Activated CD8-positive, alpha-beta memory T cell treated with anti-CD3 and anti-CD28 coated beads, Interleukin-2, amount 50 U/mL, for 1 hour (primary cell): ENCODE data around the gene MAP4K4.

Source experiments
- DNase-seq: peaks from one replicate; pipeline ENCODE4 v3.0.0-alpha.2; 2020; ENCODE audit errors: extremely low read depth

MAP4K4 gene

DNA sequence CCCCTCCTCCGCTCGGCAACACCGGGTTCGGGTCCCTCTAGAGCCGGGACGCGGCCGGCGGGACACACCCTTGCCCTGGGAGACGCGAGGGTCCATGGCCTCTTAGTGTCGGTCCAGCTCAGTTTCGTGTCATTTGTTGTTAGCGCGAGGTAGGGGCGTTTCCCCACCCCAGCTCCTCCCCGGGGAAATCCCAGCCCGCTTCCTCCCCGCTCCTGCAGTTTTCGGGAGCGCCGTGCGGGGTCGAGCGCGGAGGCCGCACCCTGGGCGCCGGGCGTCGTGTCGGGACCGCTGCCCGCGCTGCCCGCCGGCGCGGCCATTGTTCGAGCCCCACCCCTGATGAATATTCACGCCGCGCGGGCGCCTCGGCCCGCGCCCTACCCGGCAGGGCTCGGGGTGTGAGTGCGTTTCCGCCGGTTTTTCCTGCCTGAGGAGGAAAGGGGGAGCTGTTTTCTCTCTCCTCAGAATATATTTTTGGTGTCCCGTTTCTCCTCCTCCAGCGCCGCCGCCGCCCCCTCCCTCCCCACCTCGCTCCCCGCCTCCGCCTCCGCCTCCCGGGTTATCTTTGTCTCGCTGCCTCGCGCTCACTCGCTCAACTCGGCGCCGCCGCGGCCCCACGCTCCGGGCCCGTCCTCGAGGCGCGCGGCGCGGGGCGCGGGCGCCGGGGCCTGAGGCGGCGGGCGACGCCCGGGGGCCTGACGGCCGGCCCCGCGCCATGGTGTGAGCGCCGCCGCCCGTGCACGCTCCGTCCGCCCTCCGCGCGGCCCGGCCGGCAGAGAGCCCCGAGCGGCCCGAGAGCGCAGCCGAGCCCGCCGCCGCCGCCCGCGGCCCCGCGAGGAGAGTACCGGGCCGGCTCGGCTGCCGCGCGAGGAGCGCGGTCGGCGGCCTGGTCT is at the start of gene MAP4K4:
MAP4K4 (plus strand) TSS at position 584 of the 890 bp plus-strand sequence. CDS start 374 bp downstream, outside the sequence.
- DNase-seq = peak; percentile 59

DNA sequence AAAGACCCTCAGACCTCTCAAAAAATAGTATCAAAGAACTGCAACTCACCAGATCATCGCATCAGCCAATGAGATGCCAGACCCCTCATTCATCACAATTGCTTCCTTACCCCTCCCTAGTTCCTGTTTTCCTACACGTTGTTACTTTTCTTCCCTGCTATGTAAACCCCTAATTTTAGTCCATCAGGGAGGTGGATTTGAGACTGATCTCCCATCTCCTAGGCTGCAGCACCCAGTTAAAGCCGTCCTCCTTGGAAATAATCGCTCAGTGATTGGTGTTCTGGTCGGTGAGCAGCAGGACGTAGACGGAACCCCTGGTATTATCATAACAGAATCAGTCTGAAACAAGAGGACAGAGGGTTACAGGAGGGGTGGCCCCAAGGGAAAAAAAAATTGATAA is 44.0 kb upstream of the MAP4K4 start:
- DNase-seq = no peak

DNA sequence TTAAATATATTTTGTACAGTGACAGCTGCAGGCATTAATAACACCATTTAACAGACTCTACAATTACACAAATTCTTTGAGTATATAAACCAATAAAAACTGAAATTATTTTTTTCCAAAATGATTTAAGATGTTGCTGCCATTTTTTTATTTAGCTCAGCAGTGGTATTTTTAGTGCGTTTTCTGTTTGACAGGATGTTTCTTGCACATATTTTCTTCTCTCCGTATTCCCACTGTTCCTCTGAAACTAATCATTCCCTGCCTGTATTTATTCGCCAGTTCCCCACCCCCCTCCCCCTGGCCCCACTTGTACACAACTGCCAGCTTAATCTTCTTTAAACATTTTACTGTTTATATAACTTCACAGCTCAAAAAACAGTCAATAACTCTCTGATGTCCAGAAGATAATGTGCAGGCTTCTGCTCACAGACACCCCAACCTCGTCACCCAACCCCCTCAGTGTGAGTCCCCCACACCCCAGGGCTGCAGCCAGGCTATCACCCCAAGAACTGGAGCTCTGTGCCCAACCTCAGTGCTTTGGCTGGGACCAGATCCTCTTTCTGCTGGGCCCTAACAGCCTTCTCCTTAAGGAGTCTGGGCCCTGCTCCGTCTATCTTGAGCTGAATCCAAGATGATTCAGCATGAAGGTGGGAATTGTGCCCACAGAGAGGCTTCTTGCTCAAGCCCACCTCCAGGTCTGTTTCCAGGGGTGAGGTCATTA is 41.6 kb upstream of the MAP4K4 start:
- DNase-seq = no peak

DNA sequence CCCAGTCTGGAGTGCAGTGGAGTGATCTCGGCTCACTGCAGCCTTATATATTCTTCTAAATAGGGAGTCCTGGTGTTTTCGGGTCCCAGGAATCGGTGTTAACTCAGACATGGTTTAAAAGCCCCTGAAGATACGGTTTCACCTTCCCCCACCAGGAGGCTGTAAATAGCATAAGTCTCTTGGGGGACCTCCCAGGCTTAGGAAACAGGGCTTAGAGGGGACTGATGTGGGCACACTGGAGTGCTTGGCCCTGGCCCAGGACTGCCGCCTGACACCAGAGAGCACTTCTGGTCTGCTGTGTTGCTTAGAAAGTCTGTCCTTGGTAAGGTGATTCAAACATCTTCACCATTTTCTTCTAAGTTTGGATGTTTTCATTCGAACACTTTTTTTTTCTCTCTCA is 39.7 kb upstream of the MAP4K4 start:
- DNase-seq = no peak

DNA sequence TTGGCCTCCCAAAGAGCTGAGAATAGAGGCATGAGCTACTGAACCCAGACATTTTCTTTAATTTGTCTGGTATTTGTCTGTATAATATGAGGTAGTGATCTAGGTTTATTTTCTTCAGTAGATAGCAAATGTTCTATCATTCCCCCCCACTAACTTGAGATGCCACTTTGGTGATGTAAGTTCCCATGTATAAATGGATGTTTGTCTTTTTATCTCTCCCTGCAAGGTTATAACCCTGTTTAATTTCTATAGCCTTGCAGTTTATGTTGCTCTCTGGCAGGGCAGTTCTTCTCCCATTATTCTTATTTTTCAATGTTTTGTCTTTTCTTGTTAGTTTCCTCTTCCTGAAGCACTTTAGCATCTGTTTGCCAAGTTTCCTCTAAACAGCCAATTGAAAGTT is 39.1 kb upstream of the MAP4K4 start:
- no peak for DNase-seq

DNA sequence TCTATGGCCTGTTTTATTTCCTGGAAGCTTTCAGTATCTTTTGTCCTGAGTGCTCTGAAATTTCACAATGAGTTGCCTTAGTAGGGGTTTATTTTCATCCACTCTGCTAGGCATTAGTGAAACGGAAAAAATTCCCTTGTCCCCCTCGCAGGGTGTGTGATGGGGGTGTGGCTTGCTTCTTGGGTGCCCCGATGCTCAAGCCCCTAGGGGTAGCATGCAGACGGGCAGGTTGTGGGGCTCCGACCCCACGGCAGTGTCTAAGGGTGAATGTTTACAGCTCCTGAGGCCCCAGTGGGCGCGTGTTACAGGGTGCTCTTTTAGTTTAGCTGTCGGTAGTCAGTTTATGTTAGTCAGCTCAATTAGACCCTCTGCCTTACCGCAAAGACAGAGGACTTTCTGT is 32.2 kb upstream of the MAP4K4 start:
- no peak for DNase-seq

DNA sequence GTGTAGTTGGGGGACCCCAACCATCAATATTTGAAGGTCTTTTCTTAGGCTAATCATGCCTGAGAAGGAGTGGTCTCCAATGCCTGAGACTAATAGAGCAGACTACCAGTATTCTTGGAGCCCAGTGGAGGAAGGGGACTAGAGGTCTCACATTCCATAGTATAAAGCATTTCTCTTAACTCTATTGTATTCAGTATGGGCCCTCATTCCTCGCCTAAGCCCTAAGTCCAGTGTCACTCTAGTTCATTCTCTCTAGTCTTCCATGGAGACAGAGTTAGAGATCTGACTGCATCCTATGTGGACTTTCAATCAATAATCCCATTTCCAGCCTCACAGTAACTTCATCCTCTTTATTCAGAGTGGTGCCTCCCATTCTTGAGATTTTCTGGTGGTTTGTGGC is 29.7 kb upstream of the MAP4K4 start:
- DNase-seq = no peak

DNA sequence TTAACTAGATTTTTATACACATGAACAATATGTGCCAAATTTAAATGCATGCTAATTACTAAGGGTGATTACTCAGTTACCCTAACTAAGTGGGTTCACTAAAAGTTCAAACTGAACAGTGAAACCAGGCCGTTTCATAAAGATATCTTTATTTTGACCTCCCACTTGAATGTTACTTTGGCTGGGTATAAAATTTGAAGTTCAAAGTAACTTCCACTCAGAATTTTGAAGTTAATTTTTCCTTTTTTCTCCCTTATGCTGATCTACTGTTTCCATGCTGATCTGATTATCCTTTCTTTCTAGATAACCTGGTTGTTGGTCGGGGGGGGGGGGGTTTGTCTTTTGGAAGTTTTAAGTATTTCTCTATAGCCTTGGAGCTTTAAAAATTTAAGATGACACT is 25.5 kb upstream of the MAP4K4 start:
- DNase-seq = no peak

DNA sequence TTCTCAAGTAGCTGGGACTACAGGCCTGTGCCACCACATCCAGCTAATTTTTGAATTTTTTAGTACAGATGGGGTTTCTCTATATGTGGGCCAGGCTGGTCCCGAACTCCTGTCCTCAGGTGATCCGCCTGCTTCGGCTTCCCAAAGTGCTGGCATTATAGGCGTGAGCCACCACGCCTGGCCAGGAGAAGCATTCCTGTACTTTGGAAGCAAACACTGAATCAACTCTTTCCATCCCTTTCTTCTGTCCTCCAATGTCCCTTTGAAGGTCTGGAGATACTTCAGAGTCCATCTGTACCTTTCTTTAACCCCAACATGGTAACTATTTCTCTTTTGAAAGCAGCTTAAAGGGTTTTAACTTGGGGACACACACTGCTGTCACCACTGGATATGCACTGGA is 23.6 kb upstream of the MAP4K4 start:
- no peak for DNase-seq

DNA sequence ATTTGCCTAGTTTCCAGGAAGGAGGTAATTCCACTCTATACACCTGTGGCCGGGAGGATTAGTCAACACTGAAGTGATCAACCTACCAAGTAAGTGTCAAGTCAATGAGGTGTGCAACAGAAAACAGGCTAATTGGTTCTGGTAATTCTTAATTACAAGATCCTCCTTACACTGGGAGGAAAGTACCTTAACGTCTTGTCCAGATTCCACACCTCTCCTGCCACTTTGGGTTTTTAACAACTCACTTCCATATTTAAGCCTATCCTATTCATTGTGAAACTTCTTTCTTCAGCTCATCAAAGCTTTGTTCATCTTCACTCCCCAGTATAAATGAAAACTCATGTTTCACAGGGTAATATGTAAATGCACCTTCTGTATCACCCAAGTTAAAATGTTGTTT is 22.0 kb upstream of the MAP4K4 start:
- DNase-seq = no peak

DNA sequence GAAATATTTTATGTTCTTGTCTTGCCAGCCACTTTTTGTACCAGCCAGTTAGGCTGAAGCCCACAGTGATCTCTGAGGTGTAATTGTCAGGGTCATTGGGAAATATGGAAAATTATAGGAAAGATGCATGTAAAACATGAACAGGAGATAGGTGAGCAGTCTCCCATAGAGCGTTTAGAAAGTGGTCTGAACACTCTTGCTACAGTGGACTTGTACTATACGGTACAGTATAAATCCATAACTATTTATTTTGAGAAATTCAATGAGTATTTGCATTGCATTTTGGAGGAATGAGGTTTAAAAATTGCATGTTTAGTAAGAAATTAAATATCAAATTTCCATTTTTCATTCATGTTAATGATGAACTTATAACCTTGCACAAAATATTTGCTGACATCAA is 20.8 kb upstream of the MAP4K4 start:
- DNase-seq = no peak

DNA sequence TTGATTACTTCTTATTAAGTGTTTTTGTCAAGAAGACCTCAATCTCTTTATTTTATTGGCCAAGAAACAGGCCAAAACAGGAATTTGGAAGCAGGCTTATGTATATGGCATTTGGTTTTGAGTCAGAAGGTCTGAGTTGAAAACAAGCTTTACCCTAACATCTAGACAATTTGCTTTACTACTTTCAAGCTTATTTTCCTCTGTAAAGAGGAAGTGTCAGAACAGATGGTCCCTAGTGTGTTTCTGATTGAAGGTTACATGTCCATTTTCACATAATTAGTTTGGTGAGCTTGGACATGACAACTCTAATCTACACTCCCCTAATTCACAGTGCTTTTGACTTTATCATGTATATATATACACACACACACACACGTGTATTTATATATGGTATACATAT is 19.8 kb upstream of the MAP4K4 start:
- DNase-seq = no peak

DNA sequence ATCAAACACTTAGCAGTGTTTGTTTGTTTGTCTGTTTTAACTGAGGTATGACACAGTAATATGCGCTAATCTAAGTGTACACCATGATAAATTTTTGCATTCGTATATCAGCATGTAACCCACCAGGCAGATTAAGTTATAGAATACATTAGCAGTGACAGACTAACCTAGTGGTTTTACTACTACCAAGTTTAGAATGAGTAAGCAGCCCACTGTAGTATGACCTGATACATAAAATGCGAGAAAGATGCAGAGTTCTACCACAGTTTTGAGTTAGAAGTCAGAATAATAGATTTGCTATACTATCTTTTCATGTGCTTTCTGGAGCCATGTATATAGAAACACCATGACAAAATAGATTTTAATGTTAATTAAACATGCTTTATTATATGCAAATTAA is 19.1 kb upstream of the MAP4K4 start:
- DNase-seq = no peak

DNA sequence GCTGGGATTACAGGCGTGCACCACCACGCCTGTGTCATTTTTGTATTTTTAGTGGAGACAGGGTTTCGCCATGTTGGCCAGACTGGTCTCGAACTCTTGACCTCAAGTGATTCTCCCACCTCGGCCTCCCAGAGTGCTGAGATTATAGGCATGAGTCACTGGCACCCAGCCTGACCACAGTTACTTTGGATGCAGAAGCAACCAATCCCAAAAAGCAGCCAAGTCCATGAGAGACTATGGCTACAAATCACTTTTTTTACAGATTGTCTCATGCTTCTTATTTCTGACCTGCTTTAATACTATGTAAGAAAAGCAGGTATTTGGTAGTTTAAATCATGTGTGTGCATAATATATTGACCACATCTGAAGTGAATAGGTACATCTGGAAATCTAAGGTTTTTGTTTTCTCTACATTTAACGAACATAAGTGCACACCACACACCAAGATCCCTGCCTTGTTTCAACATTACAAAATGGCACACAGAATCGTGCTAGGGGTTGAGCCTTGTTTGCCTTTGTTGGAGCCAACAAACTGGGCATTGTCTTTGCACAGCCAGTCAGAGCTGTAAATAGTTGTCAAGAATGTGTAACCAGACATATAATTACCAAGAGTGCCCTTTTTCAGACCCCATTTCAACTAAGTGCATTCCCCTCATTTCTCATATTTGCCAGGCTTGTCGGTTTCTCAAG is 18.3 kb upstream of the MAP4K4 start:
- DNase-seq = no peak

DNA sequence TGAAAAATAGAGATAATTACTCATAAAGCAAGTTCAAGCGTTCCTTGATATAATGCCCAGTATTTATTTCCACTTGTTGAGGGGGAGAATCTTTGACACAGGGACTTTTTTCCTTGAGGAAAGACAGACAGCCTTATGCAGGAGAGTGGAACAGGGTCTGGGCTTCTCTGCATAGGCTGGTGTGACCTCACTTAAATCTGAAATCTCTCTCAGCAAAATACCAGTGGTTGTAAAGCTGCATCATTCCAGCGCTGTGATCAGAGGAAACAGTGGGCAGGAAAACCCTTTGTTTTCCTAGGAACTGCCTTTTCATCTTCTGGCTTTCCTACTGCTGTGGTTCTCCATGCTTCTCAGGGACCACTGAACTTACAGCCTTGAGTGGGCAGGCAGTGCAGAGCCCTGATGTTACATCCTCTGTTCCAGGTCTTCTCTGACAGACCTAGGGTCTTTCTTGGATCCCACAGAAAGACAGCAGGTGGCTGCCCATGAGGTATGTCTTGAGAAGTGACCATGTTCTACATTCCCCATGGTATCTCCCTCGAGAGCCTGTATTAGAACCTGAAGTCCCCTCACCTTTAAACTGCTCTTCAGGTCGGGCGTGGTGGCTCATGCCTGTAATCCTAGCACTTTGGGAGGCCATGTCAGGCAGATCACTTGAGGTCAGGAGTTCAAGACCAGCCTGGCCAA is 17.6 kb upstream of the MAP4K4 start:
- no peak for DNase-seq

DNA sequence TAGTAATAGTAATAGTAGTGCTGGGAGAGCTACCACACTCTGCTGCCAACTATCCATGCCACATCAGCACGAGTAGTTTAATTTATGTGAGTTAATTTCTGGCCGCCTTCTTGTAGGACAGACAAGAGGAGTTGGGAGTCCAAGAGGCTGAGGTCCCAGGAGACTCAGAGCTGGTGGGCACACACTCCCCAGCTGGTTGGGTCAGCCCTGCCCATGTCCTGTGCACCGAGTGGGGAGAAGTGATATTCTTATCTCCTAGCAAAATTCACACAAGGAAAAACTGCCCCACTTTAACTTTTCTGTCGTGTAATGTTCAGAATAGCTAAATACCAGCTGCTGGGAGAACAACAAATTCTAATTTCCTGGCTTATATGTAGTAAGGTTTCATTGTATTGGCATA is 15.2 kb upstream of the MAP4K4 start:
- no peak for DNase-seq

DNA sequence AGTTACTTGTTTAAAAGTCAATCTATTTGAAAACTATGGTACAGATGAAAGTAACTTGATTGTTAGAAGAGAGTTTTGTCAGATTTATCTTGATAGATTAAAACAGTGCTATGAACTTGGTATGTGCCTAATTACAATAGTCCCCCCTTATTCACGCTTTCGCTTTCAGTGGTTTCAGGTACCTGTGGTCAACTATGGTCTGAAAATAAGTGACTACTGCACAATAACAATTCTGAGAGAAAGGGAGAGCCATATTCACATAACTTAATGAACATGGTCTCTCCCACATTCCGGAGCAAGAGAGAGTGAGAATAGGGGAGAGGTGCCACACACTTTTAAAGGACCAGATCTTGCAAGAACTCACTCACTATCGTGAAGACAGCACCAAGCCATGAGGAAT is 13.2 kb upstream of the MAP4K4 start:
- DNase-seq = no peak

DNA sequence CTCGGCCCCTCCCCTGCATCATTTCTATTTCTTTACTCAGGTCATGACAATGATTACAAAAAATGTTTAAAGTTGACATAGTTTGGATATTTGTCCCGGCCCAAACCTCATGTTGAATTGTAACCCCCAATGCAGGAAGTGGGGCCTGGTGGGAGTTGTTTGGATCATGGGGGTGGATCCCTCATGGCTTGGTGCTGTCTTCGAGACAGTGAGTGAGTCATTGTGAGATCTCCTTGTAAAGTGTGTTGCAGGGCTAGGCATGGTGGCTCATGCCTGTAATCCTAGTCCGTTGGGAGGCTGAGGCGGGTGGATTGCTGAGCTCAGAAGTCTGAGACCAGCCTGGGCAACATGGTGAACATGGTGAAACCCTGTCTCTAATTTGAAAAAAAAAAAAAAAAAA is 9.2 kb upstream of the MAP4K4 start:
- no peak for DNase-seq

DNA sequence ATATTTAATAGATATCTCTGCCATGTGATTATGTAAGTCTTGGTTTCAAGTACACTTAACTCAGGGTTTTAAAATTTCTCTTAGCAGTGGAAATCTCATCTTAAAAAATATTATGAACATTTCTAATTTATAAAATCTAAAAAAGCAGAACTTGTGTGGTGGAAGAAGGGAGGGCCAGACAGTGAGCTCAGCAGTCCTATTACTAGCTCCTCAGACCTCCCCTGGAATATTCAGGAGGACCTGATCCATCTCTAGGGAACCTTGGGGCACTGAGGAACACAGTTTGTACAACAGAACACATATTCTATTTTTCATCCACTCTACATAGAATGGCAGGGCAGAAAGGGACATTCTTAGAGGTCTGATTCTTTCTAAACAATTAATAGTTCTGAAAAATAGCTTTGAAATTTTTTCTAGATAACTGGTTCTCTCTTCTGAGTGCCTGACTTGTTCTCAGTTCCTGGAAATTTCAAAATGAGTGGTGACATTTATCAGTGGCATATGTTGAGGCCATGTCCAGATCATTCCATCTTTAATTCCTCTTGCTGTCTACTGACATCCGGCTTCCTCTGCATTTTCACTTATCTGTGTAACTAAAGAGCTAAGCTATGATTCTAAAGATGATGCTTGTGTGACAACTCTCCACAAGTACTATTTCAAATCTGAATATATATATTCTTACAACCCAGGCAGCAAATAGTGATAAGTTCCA is 8.2 kb upstream of the MAP4K4 start:
- DNase-seq = no peak

DNA sequence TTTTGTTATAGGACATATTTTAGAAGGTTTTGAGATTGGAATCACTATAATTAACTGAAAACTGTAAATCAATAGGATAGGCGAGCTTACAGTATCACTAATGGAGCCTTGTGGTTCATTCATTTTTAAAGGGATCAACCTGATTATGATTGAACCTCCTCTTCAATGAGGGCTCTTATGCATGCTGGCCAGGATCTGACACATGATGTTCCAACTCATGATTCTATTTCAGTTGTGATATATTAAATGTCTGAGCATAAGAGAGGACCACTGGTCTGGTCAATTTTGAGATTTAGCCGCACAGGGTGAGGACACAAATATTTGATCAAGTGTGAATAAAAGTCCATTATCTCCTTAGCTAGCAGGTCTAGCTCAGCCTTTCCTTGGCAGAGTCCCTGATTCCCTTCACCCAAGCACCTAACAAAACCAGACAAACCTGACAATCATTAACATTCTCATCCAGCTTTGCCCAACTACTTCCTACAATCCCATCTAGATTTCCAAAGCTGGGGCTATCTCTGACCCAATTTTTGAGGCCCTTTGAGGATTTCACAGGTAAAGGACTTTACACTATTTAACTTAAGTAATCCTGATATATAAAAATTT is 6.9 kb upstream of the MAP4K4 start:
- DNase-seq = no peak

DNA sequence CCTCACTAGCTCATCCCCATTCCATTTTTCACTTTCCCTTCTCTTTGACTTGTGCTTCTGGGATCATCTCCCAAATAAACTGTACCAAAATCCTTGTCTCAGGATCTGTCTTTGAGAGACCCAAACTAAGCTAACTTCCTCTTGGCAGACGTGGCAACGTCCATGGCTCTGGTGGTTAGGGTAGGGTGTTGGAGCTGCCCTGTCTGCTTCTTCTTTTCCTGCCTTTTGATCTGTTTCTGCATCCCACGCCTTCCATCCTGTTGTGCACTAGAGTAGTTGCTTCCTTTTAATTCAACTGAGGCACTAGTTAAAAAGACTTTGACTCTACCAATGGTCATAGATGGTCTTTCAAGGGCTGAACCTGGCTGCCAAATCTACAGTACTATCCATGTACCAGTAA is 5.5 kb upstream of the MAP4K4 start:
- DNase-seq = no peak
